Uterus (tissue), 2 donors: ENCODE measurements around the gene SRXN1.
A peak's percentile ranks its signal among the peaks of the same experiment; 100 is the strongest.

Experiments
- CTCF ChIP-seq, 4 experiments: fragments of 200-600 bp in 2 of 4; fragments of 450-650 bp in 2 of 4; sonication (generic) in 2 of 4; IDR thresholded peaks; one replicate each; pipeline ENCODE4 v1.5.1; 2016 to 2019; ENCODE audit warnings: antibody characterized with exemption in 4 of 4, mild to moderate bottlenecking in 2 of 4, moderate library complexity in 1 of 4
- POLR2A ChIP-seq, 2 donors: fragments of 450-650 bp; IDR thresholded peaks; one replicate each; pipeline ENCODE4 v1.6.1; 2016; ENCODE audit warnings: antibody characterized with exemption in 2 of 2, mild to moderate bottlenecking in 1 of 2, moderate library complexity in 1 of 2

GRCh38 chr20:645318-646106 lies 7.5 kb downstream of the SRXN1 start:
- TF ChIP-seq CTCF (IDR thresholded peaks at IDR 0.05), result peak; percentile 79 to 93 (median 86)
- TF ChIP-seq POLR2A (IDR thresholded peaks at IDR 0.05), result no peak
